HG03432 (cell line): Measurements from ENCODE around the gene RER1.

Experiments
- ATAC-seq: cut with Tn5 transposase; IDR thresholded peaks from one replicate; pipeline ENCODE4 v1.9.1; 2021; ENCODE audit warnings: mild to moderate bottlenecking, moderate library complexity; ENCODE audit not compliant: unreplicated experiment

RER1 gene

DNA sequence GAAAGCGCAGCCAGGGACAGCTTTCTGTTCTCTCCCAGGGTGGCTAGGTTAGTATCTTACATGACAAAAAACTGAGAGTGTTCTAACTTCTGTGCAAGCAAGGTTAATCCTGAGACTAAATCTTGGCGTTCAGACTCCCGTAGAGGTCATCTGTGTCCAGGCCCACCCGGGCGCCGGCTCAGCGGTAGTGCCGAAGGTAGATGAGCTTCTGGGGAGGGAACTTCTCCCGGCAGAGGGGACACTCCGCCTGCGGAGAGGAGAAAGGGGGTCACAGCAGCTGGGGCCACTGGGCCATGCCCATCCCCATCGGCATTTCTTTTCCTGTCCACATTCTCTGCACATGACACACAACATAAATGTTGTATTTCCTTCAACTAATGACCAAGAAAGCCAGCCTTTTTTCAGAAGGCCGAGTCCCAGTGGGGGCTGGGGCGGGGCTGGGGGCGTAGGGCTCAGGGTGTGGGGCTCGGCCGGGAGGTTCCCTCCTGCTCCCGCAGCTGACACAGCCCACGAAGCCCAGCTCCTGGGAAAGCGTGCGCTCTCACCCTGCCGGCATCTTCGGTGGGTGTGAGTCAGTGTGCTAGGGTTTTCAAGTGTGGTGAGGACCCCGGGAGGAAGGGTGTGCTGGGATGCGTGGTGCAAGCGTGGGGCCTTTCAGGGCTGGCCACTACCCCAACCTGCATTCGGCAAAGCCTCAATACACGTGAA lies 14.1 kb downstream of the RER1 start:
- no peak for ATAC-seq

- ATAC-seq: no peak
Observed at GRCh38 chr1:2406451-2407041, 14.9 kb downstream of the RER1 start.

- ATAC-seq: no peak
Observed at GRCh38 chr1:2407166-2407990, 15.7 kb downstream of the RER1 start.

- no peak for ATAC-seq
Observed at GRCh38 chr1:2407991-2408275, 16.3 kb downstream of the RER1 start.

GRCh38 chr1:2408456-2408855 lies 16.8 kb downstream of the RER1 start:
- ATAC-seq: no peak

- no peak for ATAC-seq
Observed at GRCh38 chr1:2408859-2409276, 17.2 kb downstream of the RER1 start.

- ATAC-seq: no peak
Observed at GRCh38 chr1:2409745-2410144, 18.1 kb downstream of the RER1 start.

GRCh38 chr1:2411801-2412394 lies 20.3 kb downstream of the RER1 start:
- peak; percentile 28 for ATAC-seq

- ATAC-seq: peak; percentile 86
Observed at GRCh38 chr1:2412395-2412772, 20.7 kb downstream of the RER1 start, which contains the start of gene PEX10. PEX10 (minus strand) TSS chr1:2412564; CDS start chr1:2412502, 62 bp downstream.

DNA sequence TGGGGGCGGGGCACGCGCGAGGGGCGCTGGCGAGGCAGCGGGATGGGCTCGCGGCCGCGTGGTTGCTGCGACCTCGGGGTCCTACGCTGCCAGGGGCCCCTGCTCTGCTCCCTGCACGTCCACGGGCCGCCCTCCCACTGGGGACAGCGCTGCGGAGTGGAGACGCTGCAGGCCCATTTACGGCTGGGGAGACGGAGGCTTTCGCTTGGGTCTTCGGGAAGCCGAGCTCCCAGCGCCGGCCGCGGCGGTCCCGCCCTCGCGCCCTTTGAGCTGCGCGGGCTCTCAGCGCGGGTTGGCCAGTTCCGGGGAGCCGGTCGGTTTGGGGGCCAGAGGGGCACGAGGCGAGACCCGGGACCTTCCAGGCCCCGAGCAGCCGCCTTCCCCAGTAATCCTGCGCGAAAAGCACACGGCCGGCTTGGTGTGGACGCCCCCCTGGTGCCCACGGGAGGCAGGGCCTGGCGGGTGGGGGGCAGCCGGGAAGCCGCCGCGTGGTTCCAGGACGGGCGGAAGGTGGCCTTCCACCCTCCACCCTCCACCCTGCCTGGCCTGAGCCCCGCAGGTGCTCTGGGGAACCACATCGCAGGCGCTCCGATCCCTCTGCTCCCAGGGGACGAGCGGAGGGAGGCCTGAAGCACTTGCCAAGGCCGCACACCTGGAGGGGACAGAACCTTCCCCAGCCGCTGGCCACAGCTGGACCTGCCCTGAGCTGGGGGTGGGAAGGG lies 21.3 kb downstream of the RER1 start:
- ATAC-seq: peak; percentile 22

DNA sequence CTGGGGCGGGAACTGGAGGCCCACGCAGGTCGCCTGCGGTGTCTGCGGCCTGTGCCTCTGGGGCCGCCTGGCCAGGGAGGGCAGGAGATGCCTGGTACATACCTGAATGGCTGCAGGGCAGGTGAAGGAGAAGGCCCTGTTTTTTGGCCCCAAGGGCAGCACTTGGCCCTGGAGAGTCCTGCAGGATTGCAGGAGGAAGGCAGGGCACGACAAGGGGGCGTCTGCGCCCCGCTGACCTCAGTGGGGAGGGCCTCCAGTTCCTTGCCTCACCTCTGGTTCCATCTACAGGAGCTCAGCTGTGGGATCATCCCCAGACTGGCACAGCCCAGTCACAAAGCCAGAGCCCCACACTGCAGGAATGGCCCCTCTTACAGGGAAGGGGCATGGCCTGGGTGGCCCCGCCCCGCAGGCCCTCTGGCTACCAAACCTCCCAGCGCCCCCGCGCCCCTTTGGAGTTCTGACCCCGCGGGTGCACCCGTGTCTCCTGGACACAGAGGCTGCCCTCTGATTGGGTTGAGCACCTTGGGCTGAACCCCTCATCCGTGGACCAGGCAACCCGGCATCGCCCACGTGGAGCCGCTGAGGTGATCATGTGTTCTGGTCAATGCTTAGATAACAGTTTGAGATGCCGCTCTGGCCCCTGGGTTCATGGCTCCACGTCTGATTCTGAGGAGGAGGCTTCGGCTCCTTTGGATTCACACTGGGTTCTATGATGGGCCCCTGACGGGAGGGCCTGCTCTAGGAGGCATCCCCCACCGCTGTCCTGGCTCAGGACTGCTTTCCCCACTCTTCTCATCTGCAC lies 22.1 kb downstream of the RER1 start:
- ATAC-seq: no peak

GRCh38 chr1:2414297-2414958 lies 22.8 kb downstream of the RER1 start:
- ATAC-seq: no peak

DNA sequence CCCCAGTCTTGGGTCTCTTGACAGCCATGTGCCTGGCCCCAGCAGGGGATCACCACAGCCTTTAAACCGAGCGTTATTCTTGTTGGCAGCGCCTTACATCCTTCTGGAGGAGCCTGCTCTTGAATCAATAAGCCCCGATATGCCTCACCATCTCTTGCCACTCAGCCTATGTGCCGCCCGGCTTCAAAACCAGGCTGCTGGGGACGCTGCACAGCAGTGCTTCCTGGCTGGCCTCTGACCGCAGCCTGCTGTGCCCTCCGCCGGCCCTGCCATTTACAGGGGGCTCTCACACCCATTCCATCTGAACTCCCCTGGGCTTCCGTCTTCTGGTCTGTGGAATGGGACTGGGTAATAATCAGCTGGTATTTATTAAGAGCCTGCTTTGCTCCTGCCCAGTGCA lies 23.7 kb downstream of the RER1 start:
- no peak for ATAC-seq

DNA sequence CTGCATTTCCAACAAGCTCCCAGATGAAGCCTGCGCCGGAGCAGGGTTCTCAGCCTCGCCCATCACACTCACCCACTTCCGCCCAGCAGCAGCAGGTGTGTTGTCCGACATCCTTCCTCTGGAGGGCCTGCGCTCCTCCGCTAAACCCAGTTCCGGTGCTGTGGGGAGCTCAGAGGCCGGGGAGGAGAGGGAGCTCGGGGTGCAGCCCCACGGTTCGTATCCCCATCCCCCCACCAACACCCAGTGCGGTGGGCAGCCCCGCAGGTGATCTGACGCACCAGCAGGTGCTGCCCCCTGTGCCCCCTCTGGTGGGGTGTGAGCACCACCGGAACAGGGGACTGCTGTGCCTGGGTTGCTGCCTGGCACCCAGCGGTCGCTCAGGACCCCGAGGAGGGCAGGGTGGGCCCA lies 24.2 kb downstream of the RER1 start:
- ATAC-seq: no peak

- ATAC-seq: no peak
Observed at GRCh38 chr1:2416403-2416802, 24.8 kb downstream of the RER1 start.

DNA sequence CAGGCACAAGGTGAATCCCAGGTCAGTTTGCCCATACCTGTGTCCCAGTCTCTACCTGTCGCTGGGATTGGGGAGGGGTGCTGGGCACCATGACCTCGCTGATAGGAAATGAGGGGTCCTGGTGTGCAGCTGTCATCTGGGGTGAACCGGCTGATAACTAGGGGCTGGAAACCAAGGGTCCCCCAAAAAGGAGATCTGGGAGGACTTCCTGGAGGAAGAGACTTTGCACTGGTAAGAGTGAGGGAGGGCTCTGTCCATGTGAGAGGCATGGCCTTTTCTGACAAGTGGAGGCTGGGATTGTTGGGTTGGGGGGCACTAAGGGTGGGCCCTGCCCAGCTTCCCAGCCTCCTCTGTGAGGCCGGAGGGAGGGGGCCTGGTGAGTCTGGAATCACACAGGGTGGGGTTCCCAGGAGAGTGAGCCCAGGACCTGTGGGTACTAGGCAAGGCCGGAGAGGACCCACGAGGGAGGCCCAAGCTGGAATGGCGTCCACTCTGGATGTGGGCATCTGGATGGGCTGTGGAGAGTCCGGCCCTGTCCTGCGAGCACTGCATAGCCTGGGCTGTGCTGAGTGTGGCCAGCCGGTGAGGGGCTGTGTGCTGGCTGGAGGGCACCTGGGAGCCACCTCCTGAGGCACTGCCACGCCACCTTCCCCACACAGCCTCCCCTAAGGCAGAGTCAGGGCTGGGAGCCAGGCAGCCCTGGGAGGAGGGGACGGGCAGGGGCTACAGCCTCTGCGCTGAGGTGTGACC lies 25.6 kb downstream of the RER1 start:
- no peak for ATAC-seq

GRCh38 chr1:2417833-2418225 lies 26.2 kb downstream of the RER1 start:
- no peak for ATAC-seq

DNA sequence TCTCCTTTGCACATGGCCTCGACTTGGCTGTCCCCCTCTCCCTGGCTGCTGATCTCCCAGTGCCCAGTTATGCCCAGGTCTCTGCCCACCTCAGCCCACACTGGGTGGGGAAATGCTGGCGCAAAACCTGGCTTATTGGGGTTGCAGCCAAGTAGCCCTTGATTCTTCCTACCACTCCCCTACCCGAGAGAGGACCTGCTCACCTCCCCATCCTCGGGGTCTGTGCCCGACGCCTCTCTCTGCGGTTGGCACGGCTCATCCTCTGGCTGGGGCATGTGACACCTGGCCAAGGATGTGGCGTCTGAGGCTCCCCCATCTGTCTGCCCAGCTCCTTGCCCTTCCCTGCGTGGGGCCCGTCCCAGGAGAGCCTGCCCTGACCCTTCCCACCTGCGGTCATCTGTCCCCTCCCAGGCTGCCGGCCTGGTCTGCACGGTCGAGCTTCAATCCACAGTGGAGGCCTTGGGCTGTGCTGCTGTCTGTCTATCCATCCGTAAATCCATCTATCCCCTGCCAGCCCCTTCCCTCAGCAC lies 27.2 kb downstream of the RER1 start:
- ATAC-seq: no peak

DNA sequence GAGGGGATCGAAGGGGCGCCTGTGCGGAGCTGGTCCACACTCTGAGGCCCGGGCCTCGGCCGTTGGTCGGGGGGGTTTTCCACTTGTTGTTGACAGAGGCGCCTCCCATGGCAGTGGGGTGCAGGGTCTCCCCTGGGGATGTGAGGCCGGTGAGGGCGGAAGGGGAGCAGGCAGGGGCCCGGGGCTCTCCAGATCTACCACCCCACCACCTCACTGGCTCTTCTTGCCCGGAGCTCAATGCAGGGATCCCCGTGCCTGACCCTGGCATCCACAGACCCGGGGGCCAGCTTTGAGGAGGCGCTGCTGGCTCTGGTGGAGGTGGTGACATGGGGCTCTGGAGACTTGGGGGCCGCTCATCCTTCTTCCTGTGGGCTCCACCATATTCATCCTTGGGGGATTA lies 27.8 kb downstream of the RER1 start:
- no peak for ATAC-seq
